ENCODE measurements around the gene DCP1B.

GRCh38 chr12:1977588-1977987 lies 26.7 kb downstream of the DCP1B start:
- no peak for TF ChIP-seq CTCF (IDR thresholded peaks at IDR 0.05)
- TF ChIP-seq POLR2AphosphoS5 (IDR thresholded peaks at IDR 0.05), result no peak

Data from breast epithelium (tissue), 3 donors.